GM20000 (cell line): ENCODE results near the gene SPC24.

Experiments used
- DNase-seq: peaks from one replicate; pipeline ENCODE4 v3.0.0; 2012; ENCODE audit warnings: low spot score
- TF ChIP-seq, protein P1 (sequence below): IDR thresholded peaks from 2 replicates; pipeline ENCODE4 v1.5.1; 2012; ENCODE audit warnings: mild to moderate bottlenecking, control low read depth; ENCODE audit errors: extremely low read depth, missing control alignments

The SPC24 gene

GRCh38 chr19:11177592-11177991, 22.0 kb upstream of the SPC24 start:
- TF ChIP-seq, protein P1, sequence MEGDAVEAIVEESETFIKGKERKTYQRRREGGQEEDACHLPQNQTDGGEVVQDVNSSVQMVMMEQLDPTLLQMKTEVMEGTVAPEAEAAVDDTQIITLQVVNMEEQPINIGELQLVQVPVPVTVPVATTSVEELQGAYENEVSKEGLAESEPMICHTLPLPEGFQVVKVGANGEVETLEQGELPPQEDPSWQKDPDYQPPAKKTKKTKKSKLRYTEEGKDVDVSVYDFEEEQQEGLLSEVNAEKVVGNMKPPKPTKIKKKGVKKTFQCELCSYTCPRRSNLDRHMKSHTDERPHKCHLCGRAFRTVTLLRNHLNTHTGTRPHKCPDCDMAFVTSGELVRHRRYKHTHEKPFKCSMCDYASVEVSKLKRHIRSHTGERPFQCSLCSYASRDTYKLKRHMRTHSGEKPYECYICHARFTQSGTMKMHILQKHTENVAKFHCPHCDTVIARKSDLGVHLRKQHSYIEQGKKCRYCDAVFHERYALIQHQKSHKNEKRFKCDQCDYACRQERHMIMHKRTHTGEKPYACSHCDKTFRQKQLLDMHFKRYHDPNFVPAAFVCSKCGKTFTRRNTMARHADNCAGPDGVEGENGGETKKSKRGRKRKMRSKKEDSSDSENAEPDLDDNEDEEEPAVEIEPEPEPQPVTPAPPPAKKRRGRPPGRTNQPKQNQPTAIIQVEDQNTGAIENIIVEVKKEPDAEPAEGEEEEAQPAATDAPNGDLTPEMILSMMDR = no peak
- DNase-seq = no peak

- TF ChIP-seq, protein P1 = no peak
- no peak for DNase-seq
Measured at GRCh38 chr19:11176466-11177193, 21.0 kb upstream of the SPC24 start.

DNA sequence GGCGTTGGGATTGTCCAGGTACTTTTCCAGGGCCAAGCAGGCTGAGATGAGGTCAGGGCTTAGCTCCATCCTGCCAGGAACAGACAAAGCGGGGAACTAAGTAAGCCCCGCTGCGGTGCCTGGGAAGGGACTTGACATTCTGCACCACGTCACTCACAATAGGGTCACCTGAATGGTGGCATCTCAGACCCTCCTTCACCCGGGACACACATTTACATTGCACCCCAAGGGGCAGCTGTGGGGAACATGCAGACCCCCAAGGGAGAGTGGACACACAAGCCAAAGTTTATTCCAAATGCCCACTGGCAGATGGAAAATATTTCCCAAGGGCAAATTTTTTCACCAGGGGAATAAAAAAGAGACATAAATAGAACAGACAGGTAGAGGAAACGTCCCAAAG, 20.3 kb upstream of the SPC24 start:
- no peak for DNase-seq
- TF ChIP-seq, protein P1 = no peak

GRCh38 chr19:11174336-11174735, 18.8 kb upstream of the SPC24 start:
- TF ChIP-seq, protein P1 = no peak

DNA sequence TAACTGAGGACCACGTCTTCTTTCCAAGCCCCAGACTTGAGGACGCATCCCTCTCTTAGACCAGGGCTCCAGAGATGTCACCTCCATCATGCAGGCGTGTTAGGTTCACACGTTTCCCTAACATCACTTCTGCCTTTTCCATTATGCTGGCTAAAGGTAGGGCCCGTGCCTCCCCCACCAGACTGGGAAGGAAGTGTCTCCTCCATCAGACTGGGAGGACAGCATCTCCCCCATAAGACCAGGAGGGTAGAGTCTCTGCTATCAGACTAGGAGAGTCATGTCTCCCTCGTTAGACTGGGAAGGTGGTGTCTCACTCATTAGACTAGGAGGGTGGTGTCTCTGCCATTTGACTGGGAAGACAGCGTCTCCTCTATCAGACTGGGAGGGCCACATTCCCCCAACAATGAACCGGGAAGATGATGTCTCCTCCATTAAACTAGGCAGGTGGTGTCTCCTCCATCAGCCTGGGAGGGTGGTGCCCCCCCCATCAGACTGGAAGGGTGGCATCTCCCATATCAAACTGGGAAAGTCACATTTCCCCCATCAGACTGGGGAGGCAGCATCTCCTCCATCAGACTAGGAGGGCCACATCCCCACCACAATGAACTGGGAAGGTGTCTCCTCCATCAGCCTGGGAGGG, 18.1 kb upstream of the SPC24 start:
- TF ChIP-seq, protein P1 = no peak
- no peak for DNase-seq

More at GRCh38 chr19:11174336-11174735, 18.8 kb upstream of the SPC24 start:
- no peak for DNase-seq

DNA sequence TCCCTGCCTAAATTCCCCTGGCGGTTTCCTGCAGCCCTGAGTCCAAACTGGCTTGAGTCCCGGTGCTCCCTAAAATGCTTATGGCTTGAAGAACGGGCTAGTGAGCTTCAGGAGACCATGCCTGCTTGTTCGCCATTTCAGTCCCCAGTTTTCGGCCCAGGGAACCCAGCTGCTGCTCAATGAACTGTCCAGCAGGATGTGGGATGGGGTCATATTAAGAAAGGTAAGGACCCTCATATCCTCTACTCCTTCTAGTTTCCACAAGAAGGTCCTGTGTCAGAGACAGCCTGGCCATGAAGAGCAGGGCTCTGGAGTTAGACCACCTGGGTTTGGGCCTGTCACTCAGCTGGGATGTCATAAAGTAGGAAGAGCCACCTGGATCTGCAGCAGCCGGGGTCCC, 17.0 kb upstream of the SPC24 start:
- no peak for DNase-seq
- TF ChIP-seq, protein P1 = no peak

- TF ChIP-seq, protein P1 = no peak
- no peak for DNase-seq
Measured at GRCh38 chr19:11171144-11171543, 15.6 kb upstream of the SPC24 start.
